Measurements from ENCODE around the gene MSGN1. TPM values are rescaled to one million over a fixed set of nuclear protein-coding genes. Genes with fewer than 3 reads are reported as not detected.

The MSGN1 gene
- total and polyA plus RNA-seq, 2 of the 8 experiments (the other 6 are each of a cell fraction or from before 2014, with no cell fraction given) = not detected

DNA sequence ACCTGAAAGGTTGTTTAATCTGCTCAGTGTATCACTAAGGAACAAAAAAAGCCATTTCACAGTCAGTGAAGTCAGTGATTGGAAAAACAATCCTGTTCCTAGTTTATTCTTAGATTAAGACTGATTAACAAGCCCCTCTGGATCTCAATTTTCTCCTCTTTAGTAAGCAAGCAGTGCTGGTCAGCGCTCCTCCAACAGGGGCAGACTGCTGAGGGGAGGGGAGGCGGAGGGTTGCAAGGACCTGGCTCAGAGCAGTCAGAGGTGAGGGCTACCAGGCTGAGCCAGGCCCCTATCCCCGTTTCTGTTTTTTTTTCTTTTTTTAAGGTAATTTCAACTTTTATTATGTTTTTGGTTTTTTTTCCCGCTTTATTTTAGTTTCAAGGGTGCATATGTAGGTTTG is 37.5 kb downstream of the MSGN1 start:
- H2BK20ac ChIP-seq (ENCODE audit: low read length) = no peak overlapping the region
- H3K27me3 ChIP-seq (replicated peaks in 1 of 4; ENCODE audit: control insufficient read depth in 3 of 4, extremely low read depth in 1 of 4, insufficient read depth in 3 of 4, low read length in 3 of 4) = no peaks in the 10 kb centered on the region
- H4K91ac ChIP-seq (replicated peaks; ENCODE audit: insufficient read length, low read length) = no peak overlapping the region
- H3K4me1 ChIP-seq (replicated peaks in 1 of 4; ENCODE audit: control insufficient read depth in 3 of 4, insufficient read depth in 4 of 4, low read length in 3 of 4) = peaks cover 0 to 3% (median 0%) of the 10 kb centered on the region in 4 experiments; a peak in 1 of 7 replicates
- H3K9me3 ChIP-seq (ENCODE audit: insufficient read depth in 2 of 2, low read depth in 1 of 2, low read length in 1 of 2) = no peaks in the 10 kb centered on the region
- no peaks in the 10 kb centered on the region for H3K79me2 ChIP-seq (ENCODE audit: control insufficient read depth in 1 of 2, insufficient read depth in 2 of 2, low read length in 2 of 2)
- no peak overlapping the region for H3K4me2 ChIP-seq (ENCODE audit: insufficient read depth in 1 of 2, low read depth in 2 of 2, low read length in 2 of 2)
- no peak overlapping the region for H2BK15ac ChIP-seq (ENCODE audit: low read length)
- no peaks in the 10 kb centered on the region for H3K79me1 ChIP-seq (ENCODE audit: low read depth, low read length)
- no peak overlapping the region for H3K9ac ChIP-seq (replicated peaks in 1 of 4; ENCODE audit: extremely low read depth in 1 of 4, low read depth in 3 of 4, low read length in 3 of 4)
- H4K5ac ChIP-seq (ENCODE audit: insufficient read length, low read depth, low read length) = no peak overlapping the region
- ChIA-PET POLR2A (ENCODE audit: partially characterized antibody) (no interaction called here), CTCF (ENCODE audit: partially characterized antibody) (interaction anchor here (0.7 to 3.9 kb wide), 4 partner anchors 8 to 264 kb away, joined by 3 to 21 read pairs (median 3); no protein-coding TSS in a partner anchor)
- H3K14ac ChIP-seq (ENCODE audit: insufficient read length) = no peak overlapping the region
- H3K56ac ChIP-seq (replicated peaks; ENCODE audit: insufficient read length, low read depth, low read length) = no peak overlapping the region
- no peak overlapping the region for H2BK120ac ChIP-seq (replicated peaks; ENCODE audit: low read depth, low read length)
- H2AFZ ChIP-seq (ENCODE audit: low read length) = no peak overlapping the region
- H2AK5ac ChIP-seq (ENCODE audit: low read depth, low read length) = no peak overlapping the region
- TF ChIP-seq RXRA (IDR thresholded peaks at IDR 0.05; ENCODE audit: insufficient read depth, low read depth, low read length) (no peak), USF2 (IDR thresholded peaks at IDR 0.05; ENCODE audit: low read length) (no peak), CTCF (IDR thresholded peaks at IDR 0.05; ENCODE audit: control extremely low read depth in 1 of 3, insufficient read depth in 1 of 3, low read depth in 1 of 3, low read length in 3 of 3) (0 out of 4 replicates have a peak, but pooled peaks of 1 of the 3 experiments have one; percentile 6), CTBP2 (IDR thresholded peaks at IDR 0.05; ENCODE audit: borderline replicate concordance, insufficient read depth, insufficient read length, low read length) (no peak), RAD21 (IDR thresholded peaks at IDR 0.05 in 1 of 2, conservative IDR thresholded peaks at IDR 0.05 in 1 of 2; ENCODE audit: low read depth in 2 of 2, low read length in 2 of 2) (peak; percentile 17 to 34; a peak in 2 of 4 replicates), BRCA1 (IDR thresholded peaks at IDR 0.05; ENCODE audit: low read depth, low read length) (no peak)
- no peak overlapping the region for H3K18ac ChIP-seq (ENCODE audit: extremely low read depth, low read length)
- no peaks in the 10 kb centered on the region for H4K20me1 ChIP-seq (replicated peaks in 1 of 2; ENCODE audit: control insufficient read depth in 1 of 2, insufficient read depth in 2 of 2, low read length in 2 of 2)
- WGBS, 2 experiments (ENCODE audit: extremely low coverage in 1 of 2, insufficient coverage in 1 of 2, insufficient read length in 1 of 2, insufficient replicate concordance in 2 of 2, low coverage in 1 of 2, low lambda C conversion rate in 2 of 2, missing lambda C conversion rate in 1 of 2) = 67% methylated on average over 4 of the region's 4 CpGs; no CpG with 5 or more reads in 1 of the 2 experiments
- FAIRE-seq (no peak), DNase-seq (ENCODE audit: low read depth in 1 of 2, low spot score in 2 of 2) (no peak)
- H3K4ac ChIP-seq (replicated peaks; ENCODE audit: insufficient read length, low read depth, low read length) = no peak overlapping the region
- no peaks in the 10 kb centered on the region for H3K23me2 ChIP-seq (ENCODE audit: low read depth, low read length)
- no peak overlapping the region for H3K27ac ChIP-seq (ENCODE audit: low read depth, low read length)
- no peak overlapping the region for H4K8ac ChIP-seq (ENCODE audit: extremely low read depth, insufficient read depth, low read length)
- no peak overlapping the region for H2BK5ac ChIP-seq (ENCODE audit: low read depth, low read length)
- no peak overlapping the region for H2BK12ac ChIP-seq (ENCODE audit: low read depth, low read length)
- H3K36me3 ChIP-seq (ENCODE audit: control insufficient read depth in 2 of 4, insufficient read depth in 4 of 4, low read length in 3 of 4) = no peaks in the 10 kb centered on the region
- no peak overlapping the region for H3K4me3 ChIP-seq (ENCODE audit: extremely low read depth in 1 of 4, insufficient read depth in 2 of 4, low read depth in 3 of 4, low read length in 4 of 4)
- H3K23ac ChIP-seq (ENCODE audit: insufficient read length) = no peak overlapping the region

Measured in H1 (cell line).